GM23338 (cell line): ENCODE measurements around the gene ASB11. TPM values are rescaled to one million over a fixed set of nuclear protein-coding genes. Genes with fewer than 3 reads are reported as not detected.

ENCODE experiments used
- ATAC-seq: fragments of 200-7000 bp; cut with Tn5 transposase; 3 replicates; pipeline ENCODE4 v1.9.1; 2020
- DNase-seq: peaks from one replicate; pipeline ENCODE4 v3.0.0-alpha.2; 2015; ENCODE audit warnings: low spot score
- H2AFZ ChIP-seq: fragments of 200-600 bp; sonication (generic); 2 replicates; pipeline ENCODE4 v1.8.0; 2016; ENCODE audit warnings: antibody characterized with exemption, mild to moderate bottlenecking, moderate library complexity
- H3F3A ChIP-seq: fragments of 200-600 bp; sonication (generic); replicated peaks from 2 replicates; pipeline ENCODE4 v1.8.0; 2017; ENCODE audit warnings: antibody characterized with exemption, mixed run types, low read depth
- H3K27ac ChIP-seq: fragments of 200-600 bp; sonication (generic); 2 replicates; pipeline ENCODE4 v1.6.1; 2016; ENCODE audit warnings: low read depth
- H3K27me3 ChIP-seq: fragments of 200-600 bp; sonication (generic); 2 replicates; pipeline ENCODE4 v1.8.0; 2016; ENCODE audit warnings: mild to moderate bottlenecking, mixed run types, moderate library complexity; ENCODE audit not compliant: insufficient read depth
- H3K36me3 ChIP-seq: fragments of 200-600 bp; sonication (generic); 2 replicates; pipeline ENCODE4 v1.8.0; 2016; ENCODE audit warnings: mild to moderate bottlenecking; ENCODE audit not compliant: insufficient read depth
- H3K4me1 ChIP-seq: fragments of 200-600 bp; sonication (generic); 2 replicates; pipeline ENCODE4 v1.8.0; 2016; ENCODE audit warnings: mild to moderate bottlenecking, moderate library complexity; ENCODE audit not compliant: insufficient read depth
- H3K4me2 ChIP-seq: fragments of 200-600 bp; sonication (generic); 2 replicates; pipeline ENCODE4 v1.7.1; 2017; ENCODE audit warnings: mixed run types
- H3K4me3 ChIP-seq: fragments of 200-600 bp; sonication (generic); 2 replicates; pipeline ENCODE4 v1.6.1; 2016; ENCODE audit warnings: mixed run types
- H3K79me2 ChIP-seq: fragments of 200-600 bp; sonication (generic); replicated peaks from 2 replicates; pipeline ENCODE4 v1.8.0; 2017; ENCODE audit warnings: mild to moderate bottlenecking; ENCODE audit not compliant: insufficient read depth
- H3K9me2 ChIP-seq: fragments of 200-600 bp; sonication (generic); 2 replicates; pipeline ENCODE4 v1.8.0; 2017; ENCODE audit not compliant: insufficient read depth
- H4K20me1 ChIP-seq: fragments of 200-600 bp; sonication (generic); replicated peaks from 2 replicates; pipeline ENCODE4 v1.8.0; 2017; ENCODE audit warnings: mild to moderate bottlenecking; ENCODE audit not compliant: insufficient read depth
- H3K27ac Mint-ChIP-seq: 2 replicates; pipeline ENCODE4 v1.8.0; 2020; ENCODE audit warnings: inconsistent platforms, mild to moderate bottlenecking, moderate library complexity, mixed read lengths
- H3K27me3 Mint-ChIP-seq: 3 replicates; pipeline ENCODE4 v1.8.0; 2022; ENCODE audit warnings: low read depth, mild to moderate bottlenecking, moderate library complexity, mixed read lengths, inconsistent platforms; ENCODE audit not compliant: insufficient read depth, poor library complexity
- H3K36me3 Mint-ChIP-seq: 3 replicates; pipeline ENCODE4 v1.8.0; 2021; ENCODE audit warnings: low read depth, mild to moderate bottlenecking, inconsistent platforms, moderate library complexity, mixed read lengths
- H3K4me1 Mint-ChIP-seq: 3 replicates; pipeline ENCODE4 v1.8.0; 2020; ENCODE audit warnings: mild to moderate bottlenecking, inconsistent platforms, mixed read lengths
- H3K4me3 Mint-ChIP-seq: 3 replicates; pipeline ENCODE4 v1.8.0; 2021; ENCODE audit warnings: moderate library complexity, mild to moderate bottlenecking, inconsistent platforms, mixed read lengths
- H3K9me3 Mint-ChIP-seq: 3 replicates; pipeline ENCODE4 v1.8.0; 2020; ENCODE audit warnings: moderate library complexity, mild to moderate bottlenecking, inconsistent platforms, mixed read lengths
- CTCF ChIP-seq, 2 experiments: fragments of 200-600 bp in 1 of 2; sonication (generic) in 1 of 2; conservative IDR thresholded peaks; 2 replicates each; pipeline versions ENCODE4 v1.5.1 to v1.6.1; 2016 to 2017; ENCODE audit warnings: antibody characterized with exemption in 2 of 2, low read depth in 2 of 2, mild to moderate bottlenecking in 2 of 2, moderate library complexity in 1 of 2
- JUNB ChIP-seq: IDR thresholded peaks from one replicate; pipeline ENCODE4 v1.6.1; 2016; ENCODE audit warnings: antibody characterized with exemption; ENCODE audit not compliant: unreplicated experiment
- REST ChIP-seq: IDR thresholded peaks from one replicate; pipeline ENCODE4 v1.6.1; 2018; ENCODE audit warnings: antibody characterized with exemption; ENCODE audit not compliant: unreplicated experiment
- ZNF114 ChIP-seq: fragments of 250-450 bp; sonication (Bioruptor Pico); IDR thresholded peaks from 2 replicates; pipeline ENCODE4 v1.5.0; 2020; ENCODE audit warnings: mild to moderate bottlenecking, moderate library complexity
- ZNF331 ChIP-seq: fragments of 250-450 bp; sonication (Bioruptor Pico); IDR thresholded peaks from 2 replicates; pipeline ENCODE4 v1.5.0; 2020; ENCODE audit warnings: low read depth, mild to moderate bottlenecking, moderate library complexity
- ZNF462 ChIP-seq: fragments of 250-450 bp; sonication (Bioruptor Pico); IDR thresholded peaks from 2 replicates; pipeline ENCODE4 v1.5.0; 2020; ENCODE audit warnings: mild to moderate bottlenecking, moderate library complexity
- polyA plus RNA-seq: library from polyadenylated mRNA; unstranded; fragments of >200 nt; fragmentation: Nextera tagmentation; extraction: Ambion mirVana; gene quantifications from 2 replicates; pipeline ENCODE4 v1.2.1, GENCODE V29; 2016
- total RNA-seq: library from RNA; depleted of rRNA; stranded (reverse); fragments of >200 nt; shearing (Covaris generic); gene quantifications from 2 replicates; pipeline ENCODE4 v1.2.3, GENCODE V29; 2014

The ASB11 gene
- total and polyA plus RNA-seq, 2 experiments from 2014 or later = not detected

- Mint-ChIP-seq H3K27ac (no peak overlapping the region), H3K4me3 (no peak overlapping the region), H3K36me3 (peaks cover 16% of the 10 kb centered on the region; the same call in 2 of the 3 replicates), H3K4me1 (no peaks in the 10 kb centered on the region), H3K9me3 (no peaks in the 10 kb centered on the region), H3K27me3 (no peaks in the 10 kb centered on the region)
- ATAC-seq (no peak), DNase-seq (no peak)
- TF ChIP-seq REST (no peak), ZNF331 (CRISPR knock-in tag) (no peak), ZNF114 (CRISPR knock-in tag) (no peak), ZNF462 (CRISPR knock-in tag) (no peak), JUNB (no peak), CTCF (conservative IDR thresholded peaks at IDR 0.05; ENCODE audit: low read depth in 2 of 2) (no peak)
- Histone ChIP-seq H3K27me3 (no peaks in the 10 kb centered on the region), H2AFZ (no peak overlapping the region), H3K79me2 (no peaks in the 10 kb centered on the region), H4K20me1 (no peaks in the 10 kb centered on the region), H3K9me2 (no peaks in the 10 kb centered on the region), H3K36me3 (no peaks in the 10 kb centered on the region), H3K27ac (no peak overlapping the region), H3K4me1 (no peaks in the 10 kb centered on the region), H3F3A (no peaks in the 10 kb centered on the region), H3K4me3 (no peak overlapping the region), H3K4me2 (no peak overlapping the region)
These were observed 3.6 kb upstream of the ASB11 start for GRCh38 chrX:15319075-15319474.
